Cerebellar nuclear complex (tissue), 1 donor: Measurements from ENCODE around the gene RFTN1.

ENCODE experiments used
- DNase-seq, 2 experiments: peaks; one replicate each; lab custom pipeline; 2025; lab: John Stamatoyannopoulos, UW

RFTN1 gene

GRCh38 chr3:16513141-16514020, at the start of gene RFTN1:
TSS of gene RFTN1 (minus strand) at chr3:16513699. CDS start at chr3:16493869, 19,830 bp downstream.
- no peak for DNase-seq

GRCh38 chr3:16559653-16560365, 46.3 kb upstream of the RFTN1 start:
- DNase-seq, result no peak

- DNase-seq, result no peak
These were observed 40.6 kb upstream of the RFTN1 start for GRCh38 chr3:16554126-16554525.

- DNase-seq, result no peak
These were observed 39.3 kb upstream of the RFTN1 start for GRCh38 chr3:16552757-16553156.

GRCh38 chr3:16551342-16551976, 38.0 kb upstream of the RFTN1 start:
- DNase-seq, result no peak

GRCh38 chr3:16550676-16551341, 37.3 kb upstream of the RFTN1 start:
- DNase-seq, result peak in 1 of 2 experiments; percentile 55

GRCh38 chr3:16550305-16550675, 36.8 kb upstream of the RFTN1 start:
- DNase-seq, result peak in 1 of 2 experiments; percentile 9

- no peak for DNase-seq
These were observed 35.2 kb upstream of the RFTN1 start for GRCh38 chr3:16548721-16549120.

- no peak for DNase-seq
These were observed 34.3 kb upstream of the RFTN1 start for GRCh38 chr3:16547561-16548357.

GRCh38 chr3:16546186-16547010, 32.9 kb upstream of the RFTN1 start:
- no peak for DNase-seq

GRCh38 chr3:16545413-16546185, 32.1 kb upstream of the RFTN1 start:
- no peak for DNase-seq

- no peak for DNase-seq
These were observed 29.9 kb upstream of the RFTN1 start for GRCh38 chr3:16543242-16543864.

GRCh38 chr3:16538507-16538906, 25.0 kb upstream of the RFTN1 start:
- no peak for DNase-seq

GRCh38 chr3:16536996-16537395, 23.5 kb upstream of the RFTN1 start:
- no peak for DNase-seq

- DNase-seq, result no peak
These were observed 22.8 kb upstream of the RFTN1 start for GRCh38 chr3:16536344-16536663.

- no peak for DNase-seq
These were observed 21.3 kb upstream of the RFTN1 start for GRCh38 chr3:16534640-16535262.

- no peak for DNase-seq
These were observed 20.6 kb upstream of the RFTN1 start for GRCh38 chr3:16533928-16534574.

GRCh38 chr3:16529264-16529663, 15.8 kb upstream of the RFTN1 start:
- no peak for DNase-seq
